ENCODE results near the gene APOC3. TPM values are rescaled to one million over a fixed set of nuclear protein-coding genes. Genes with fewer than 3 reads are reported as not detected.

Gene APOC3
- total and polyA plus RNA-seq, 4 donors, result 608 to 24,129 (median 9,307) TPM

DNA sequence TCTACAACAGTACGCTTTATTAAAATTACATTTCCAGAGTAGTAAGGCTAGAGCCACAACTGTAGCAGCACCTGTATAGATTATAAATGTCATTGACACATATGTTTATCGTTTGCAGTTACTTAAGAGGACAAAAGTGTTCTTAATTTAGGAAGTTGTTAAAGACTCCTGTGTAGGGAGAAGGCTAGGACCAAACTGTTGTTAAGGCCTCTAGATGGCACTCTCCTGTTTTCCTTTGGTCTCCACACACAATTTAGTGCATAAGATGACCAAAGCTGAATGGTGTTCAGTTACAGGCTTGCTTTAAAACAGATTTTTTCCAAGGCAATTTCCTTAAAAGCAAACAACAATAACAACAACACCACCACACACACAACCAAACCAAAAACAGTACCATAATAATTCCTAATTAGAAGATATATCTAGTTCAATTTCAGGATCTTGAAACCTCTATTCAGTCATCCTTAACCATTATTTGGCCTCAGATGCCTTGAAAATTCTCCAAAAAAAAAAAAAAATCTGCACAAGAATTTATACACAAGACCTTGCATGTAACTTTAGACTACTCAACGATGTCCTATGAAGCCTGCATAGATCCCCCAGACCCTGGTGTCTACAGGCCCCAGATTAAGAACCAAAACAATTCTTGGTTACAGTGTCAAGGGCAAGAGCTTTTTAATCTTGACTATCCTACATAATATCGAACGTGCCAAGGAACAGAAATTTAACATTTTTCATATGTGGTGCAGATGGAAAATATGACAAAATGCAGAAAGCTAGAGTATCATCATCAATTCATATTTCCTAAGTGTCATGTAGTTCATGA lies 50.3 kb downstream of the APOC3 start:
- Histone ChIP-seq H3K9ac (ENCODE audit: low read depth in 1 of 2, low read length in 2 of 2) (no peak overlapping the region), H3K9me3 (ENCODE audit: control insufficient read depth in 4 of 4, low read length in 3 of 4) (no peaks in the 10 kb centered on the region), H3K27ac (ENCODE audit: low read depth in 1 of 2, low read length in 2 of 2) (no peak overlapping the region), H3K27me3 (ENCODE audit: control insufficient read depth in 4 of 4, insufficient read depth in 4 of 4, low read length in 3 of 4) (no peaks in the 10 kb centered on the region), H3K4me3 (ENCODE audit: low read depth in 1 of 3, low read length in 3 of 3) (no peak overlapping the region), H3K4me1 (ENCODE audit: control insufficient read depth in 4 of 4, insufficient read depth in 4 of 4, low read length in 3 of 4) (peaks cover 0 to 4% (median 2%) of the 10 kb centered on the region in 4 donors), H3K36me3 (ENCODE audit: control insufficient read depth in 4 of 4, insufficient read depth in 3 of 4, low read depth in 1 of 4, low read length in 3 of 4) (peaks cover 4 to 17% (median 11%) of the 10 kb centered on the region in 4 donors)
- no peak for DNase-seq (ENCODE audit: low spot score)
- 64% methylated on average over 5 of the region's 5 CpGs for WGBS
- TF ChIP-seq CTCF (IDR thresholded peaks at IDR 0.05; ENCODE audit: low read depth, low read length, missing input control) (peak; percentile 68), ATF3 (IDR thresholded peaks at IDR 0.05) (no peak), RAD21 (IDR thresholded peaks at IDR 0.05) (peak; percentile 93 to 95)

DNA sequence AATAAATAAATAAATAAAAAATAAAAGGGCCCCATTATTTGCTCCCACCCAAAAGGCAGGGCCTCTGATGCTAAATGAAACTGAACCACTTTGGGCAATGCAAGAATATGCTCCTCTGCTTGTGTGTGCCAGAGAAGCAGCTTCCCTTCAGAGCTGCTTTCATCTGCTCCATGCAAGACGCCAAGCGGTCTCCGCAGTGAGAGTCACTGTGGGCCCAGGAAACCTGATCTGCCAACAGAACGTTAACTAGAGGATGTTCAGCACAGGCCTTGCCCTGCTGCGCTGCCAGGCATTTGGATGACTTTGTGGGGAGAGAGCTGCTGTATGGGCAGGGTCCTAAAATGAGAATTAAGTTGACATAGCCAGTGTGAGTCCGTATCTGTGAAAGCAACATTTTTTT lies 51.4 kb downstream of the APOC3 start:
- TF ChIP-seq GABPA (IDR thresholded peaks at IDR 0.05 in 1 of 2, conservative IDR thresholded peaks at IDR 0.05 in 1 of 2), result no peak
- TF ChIP-seq RXRA (IDR thresholded peaks at IDR 0.05), result no peak
- TF ChIP-seq FOXA1 (IDR thresholded peaks at IDR 0.05), result no peak
- TF ChIP-seq, protein P1, sequence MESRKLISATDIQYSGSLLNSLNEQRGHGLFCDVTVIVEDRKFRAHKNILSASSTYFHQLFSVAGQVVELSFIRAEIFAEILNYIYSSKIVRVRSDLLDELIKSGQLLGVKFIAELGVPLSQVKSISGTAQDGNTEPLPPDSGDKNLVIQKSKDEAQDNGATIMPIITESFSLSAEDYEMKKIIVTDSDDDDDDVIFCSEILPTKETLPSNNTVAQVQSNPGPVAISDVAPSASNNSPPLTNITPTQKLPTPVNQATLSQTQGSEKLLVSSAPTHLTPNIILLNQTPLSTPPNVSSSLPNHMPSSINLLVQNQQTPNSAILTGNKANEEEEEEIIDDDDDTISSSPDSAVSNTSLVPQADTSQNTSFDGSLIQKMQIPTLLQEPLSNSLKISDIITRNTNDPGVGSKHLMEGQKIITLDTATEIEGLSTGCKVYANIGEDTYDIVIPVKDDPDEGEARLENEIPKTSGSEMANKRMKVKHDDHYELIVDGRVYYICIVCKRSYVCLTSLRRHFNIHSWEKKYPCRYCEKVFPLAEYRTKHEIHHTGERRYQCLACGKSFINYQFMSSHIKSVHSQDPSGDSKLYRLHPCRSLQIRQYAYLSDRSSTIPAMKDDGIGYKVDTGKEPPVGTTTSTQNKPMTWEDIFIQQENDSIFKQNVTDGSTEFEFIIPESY (IDR thresholded peaks at IDR 0.05), result no peak
- TF ChIP-seq MAX (IDR thresholded peaks at IDR 0.05), result no peak
- no peak for TF ChIP-seq YY1 (IDR thresholded peaks at IDR 0.05)
- no peak for TF ChIP-seq TAF1 (conservative IDR thresholded peaks at IDR 0.05)
- TF ChIP-seq SP1 (IDR thresholded peaks at IDR 0.05), result no peak
- no peak for TF ChIP-seq HNF4A (conservative IDR thresholded peaks at IDR 0.05)
- TF ChIP-seq ATF3 (IDR thresholded peaks at IDR 0.05), result no peak
- no peak for TF ChIP-seq JUND (IDR thresholded peaks at IDR 0.05)
- WGBS, result 91% methylated on average over 6 of the region's 6 CpGs
- H3K4me3 ChIP-seq (ENCODE audit: low read depth in 1 of 3, low read length in 3 of 3), result no peak overlapping the region
- no peaks in the 10 kb centered on the region for H3K9me3 ChIP-seq (ENCODE audit: control insufficient read depth in 4 of 4, low read length in 3 of 4)
- no peak overlapping the region for H3K9ac ChIP-seq (ENCODE audit: low read depth in 1 of 2, low read length in 2 of 2)
- H3K27me3 ChIP-seq (ENCODE audit: control insufficient read depth in 4 of 4, insufficient read depth in 4 of 4, low read length in 3 of 4), result no peaks in the 10 kb centered on the region
- H3K4me1 ChIP-seq (ENCODE audit: control insufficient read depth in 4 of 4, insufficient read depth in 4 of 4, low read length in 3 of 4), result peaks cover 0 to 4% (median 2%) of the 10 kb centered on the region in 4 donors
- H3K36me3 ChIP-seq (ENCODE audit: control insufficient read depth in 4 of 4, insufficient read depth in 3 of 4, low read depth in 1 of 4, low read length in 3 of 4), result peaks cover 0 to 8% (median 4%) of the 10 kb centered on the region in 4 donors
- no peak for DNase-seq (ENCODE audit: low spot score)
- no peak overlapping the region for H3K27ac ChIP-seq (ENCODE audit: low read depth in 1 of 2, low read length in 2 of 2)

Measured in liver (tissue), 9 donors.